K562 (cell line): Measurements from ENCODE around the gene ZDHHC8. TPM values are rescaled to one million over a fixed set of nuclear protein-coding genes. Genes with fewer than 3 reads are reported as not detected.

Source experiments
- ARID2 ChIP-seq: fragments of 450-650 bp; IDR thresholded peaks from 2 replicates; pipeline ENCODE4 v1.6.1; 2017; ENCODE audit warnings: antibody characterized with exemption, mild to moderate bottlenecking
- ARID3A ChIP-seq: IDR thresholded peaks from 2 replicates; pipeline ENCODE4 v1.6.1; 2012; ENCODE audit warnings: low read depth, low read length, improper control_type of control experiment, borderline replicate concordance
- ATF4 ChIP-seq: fragments of 450-650 bp; formaldehyde crosslinking; IDR thresholded peaks from 2 replicates; pipeline ENCODE4 v1.4.0; 2022; ENCODE audit warnings: mild to moderate bottlenecking, moderate library complexity
- CTBP1 ChIP-seq: fragments of 450-650 bp; IDR thresholded peaks from 2 replicates; pipeline ENCODE4 v1.6.1; 2016; ENCODE audit warnings: borderline replicate concordance
- DDX20 ChIP-seq: fragments of 450-650 bp; IDR thresholded peaks from 2 replicates; pipeline ENCODE4 v1.6.1; 2016; ENCODE audit warnings: missing genetic modification characterization, low read depth, mild to moderate bottlenecking, missing compliant biosample characterization, moderate library complexity
- E4F1 ChIP-seq: fragments of 250-450 bp; sonication (Bioruptor Pico); IDR thresholded peaks from 2 replicates; pipeline ENCODE4 v1.5.0; 2021; ENCODE audit warnings: mild to moderate bottlenecking, borderline replicate concordance
- ELK3 ChIP-seq: fragments of 450-650 bp; formaldehyde crosslinking; IDR thresholded peaks from 2 replicates; pipeline ENCODE4 v1.4.0; 2020; ENCODE audit warnings: mild to moderate bottlenecking
- HCFC1 ChIP-seq: IDR thresholded peaks from 2 replicates; pipeline ENCODE4 v1.6.1; 2012; ENCODE audit warnings: low read depth, low read length, improper control_type of control experiment
- KLF13 ChIP-seq: fragments of 450-650 bp; IDR thresholded peaks from 2 replicates; pipeline ENCODE4 v1.6.1; 2016; ENCODE audit warnings: missing genetic modification characterization, low read depth, mild to moderate bottlenecking, missing compliant biosample characterization, moderate library complexity, borderline replicate concordance
- MAZ ChIP-seq, 2 experiments: fragments of 450-650 bp in 1 of 2; sonication (generic) in 1 of 2; formaldehyde crosslinking; IDR thresholded peaks in 1 of 2; conservative IDR thresholded peaks in 1 of 2; 2 replicates each; pipeline versions ENCODE4 v1.4.0 to v1.5.0; 2020; ENCODE audit warnings: mild to moderate bottlenecking in 1 of 2, missing genetic modification reagents in 1 of 2
- MEF2A ChIP-seq: IDR thresholded peaks from 2 replicates; pipeline ENCODE4 v1.6.1; 2011; ENCODE audit warnings: low read depth, mild to moderate bottlenecking, low read length, moderate library complexity; ENCODE audit not compliant: control insufficient read depth
- MXI1 ChIP-seq: IDR thresholded peaks from 2 replicates; pipeline ENCODE4 v1.6.1; 2011; ENCODE audit warnings: low read depth, mild to moderate bottlenecking, improper control_type of control experiment, low read length
- MYNN ChIP-seq, 2 experiments: sonication (generic); formaldehyde crosslinking in 1 of 2; IDR thresholded peaks; 2 replicates each; pipeline versions ENCODE4 v1.5.0 to v1.6.1; 2016 to 2020; ENCODE audit warnings: antibody characterized with exemption in 1 of 2, missing genetic modification reagents in 1 of 2
- NRF1 ChIP-seq, 2 experiments: fragments of 450-650 bp; IDR thresholded peaks in 1 of 2; conservative IDR thresholded peaks in 1 of 2; 2 replicates each; pipeline ENCODE4 v1.6.1; 2014; ENCODE audit warnings: mild to moderate bottlenecking in 2 of 2
- PHB ChIP-seq: fragments of 250-450 bp; sonication (Bioruptor Pico); IDR thresholded peaks from 2 replicates; pipeline ENCODE4 v1.5.0; 2021
- SIN3A ChIP-seq, 2 experiments: fragments of 150-350 bp in 1 of 2; IDR thresholded peaks; 2 replicates each; pipeline ENCODE4 v1.6.1; 2011 to 2016; ENCODE audit warnings: borderline replicate concordance in 2 of 2, low read depth in 2 of 2, low read length in 2 of 2, mild to moderate bottlenecking in 2 of 2, moderate library complexity in 2 of 2; ENCODE audit not compliant: control insufficient read depth in 1 of 2
- ZFP1 ChIP-seq: fragments of 450-650 bp; formaldehyde crosslinking; IDR thresholded peaks from 2 replicates; pipeline ENCODE4 v1.4.0; 2020; ENCODE audit warnings: mild to moderate bottlenecking, mixed read lengths
- ZKSCAN3 ChIP-seq: fragments of 250-450 bp; sonication (Bioruptor Pico); IDR thresholded peaks from 2 replicates; pipeline ENCODE4 v1.4.0; 2020
- ZNF77 ChIP-seq: fragments of 250-450 bp; sonication (Bioruptor Pico); IDR thresholded peaks from 2 replicates; pipeline ENCODE4 v1.5.0; 2020
- polyA plus RNA-seq, 8 experiments: library from polyadenylated mRNA; depleted of rRNA in 4 of 8; stranded (reverse) in 5 of 8; unstranded in 3 of 8; fragments of >200 nt; fragmentation: Nextera tagmentation in 2 of 8; fragmentation: Illumina TruSeq in 1 of 8; extraction: Ambion mirVana in 2 of 8; extraction: Trizol in 1 of 8; gene quantifications; 2 replicates each; pipeline versions ENCODE4 v1.2.1 to v1.2.3, GENCODE V29; 2011 to 2014; ENCODE audit warnings: inconsistent platforms in 1 of 8, missing spikeins in 1 of 8
- total RNA-seq, 7 experiments: library from RNA; depleted of rRNA in 6 of 7; stranded (reverse); fragments of >200 nt in 6 of 7; fragmentation: Illumina TruSeq in 2 of 7; extraction: Trizol in 2 of 7; gene quantifications; 2 replicates each; pipeline versions ENCODE4 v1.2.1 to v1.2.3, GENCODE V29; 2011 to 2021; ENCODE audit warnings: low replicate concordance in 1 of 7

The ZDHHC8 gene
- total and polyA plus RNA-seq, 9 of the 15 experiments (the other 6 are each of a cell fraction or from before 2014, with no cell fraction given), result 0.04 to 109 (median 16.4) TPM

GRCh38 chr22:20111689-20112622, 19.6 kb upstream of the ZDHHC8 start (continued):
- TF ChIP-seq MEF2A (no peak), E4F1 (CRISPR knock-in tag) (no peak), MAZ (CRISPR knock-in tag; conservative IDR thresholded peaks at IDR 0.05 in 1 of 2, IDR thresholded peaks at IDR 0.05 in 1 of 2) (0 out of 4 replicates have a peak, but pooled peaks of 1 of the 2 experiments have one; percentile 28), NRF1 (conservative IDR thresholded peaks at IDR 0.05 in 1 of 2, IDR thresholded peaks at IDR 0.05 in 1 of 2) (no peak), MYNN (IDR thresholded peaks at IDR 0.05) (no peak), MYNN (CRISPR knock-in tag; IDR thresholded peaks at IDR 0.05) (no peak), ZNF77 (CRISPR knock-in tag) (no peak), ARID2 (no peak), ZFP1 (CRISPR knock-in tag) (peak; percentile 70), MXI1 (no peak; the same call in 1 of the 2 replicates), ZKSCAN3 (CRISPR knock-in tag) (peak; percentile 51; the same call in 1 of the 2 replicates), KLF13 (tag) (no peak), DDX20 (tag) (no peak), ATF4 (CRISPR knock-in tag) (peak; percentile 72), PHB (CRISPR knock-in tag) (no peak; the same call in 1 of the 2 replicates), ARID3A (no peak), SIN3A (IDR thresholded peaks at IDR 0.05; ENCODE audit: borderline replicate concordance in 2 of 2, control insufficient read depth in 1 of 2, low read depth in 2 of 2, low read length in 2 of 2) (no peak), HCFC1 (no peak), CTBP1 (no peak), ELK3 (CRISPR knock-in tag) (peak; percentile 82; the same call in 1 of the 2 replicates)
